NB4 (cell line): ENCODE measurements around the gene DNAJC6.

ENCODE experiments used
- DNase-seq: peaks from one replicate; pipeline ENCODE4 v3.0.0; 2010; ENCODE audit warnings: low read depth
- H3K4me3 ChIP-seq: one replicate; pipeline ENCODE4 v1.5.1; 2011; ENCODE audit warnings: mild to moderate bottlenecking, low read depth, low read length, moderate library complexity
- MYC ChIP-seq: IDR thresholded peaks from 2 replicates; pipeline ENCODE4 v1.6.1; 2011; ENCODE audit warnings: low read depth, low read length
- POLR2A ChIP-seq: IDR thresholded peaks from 2 replicates; pipeline ENCODE4 v1.6.1; 2011; ENCODE audit warnings: mild to moderate bottlenecking; ENCODE audit not compliant: insufficient read length; ENCODE audit errors: extremely low read depth
- TF ChIP-seq, protein P1 (sequence below): IDR thresholded peaks from 2 replicates; pipeline ENCODE4 v1.6.1; 2011; ENCODE audit warnings: low read depth, low read length
- TF ChIP-seq, protein P2 (sequence below): IDR thresholded peaks from one replicate; pipeline ENCODE4 v1.5.1; 2012; ENCODE audit warnings: low read depth, low read length

DNAJC6 gene

DNA sequence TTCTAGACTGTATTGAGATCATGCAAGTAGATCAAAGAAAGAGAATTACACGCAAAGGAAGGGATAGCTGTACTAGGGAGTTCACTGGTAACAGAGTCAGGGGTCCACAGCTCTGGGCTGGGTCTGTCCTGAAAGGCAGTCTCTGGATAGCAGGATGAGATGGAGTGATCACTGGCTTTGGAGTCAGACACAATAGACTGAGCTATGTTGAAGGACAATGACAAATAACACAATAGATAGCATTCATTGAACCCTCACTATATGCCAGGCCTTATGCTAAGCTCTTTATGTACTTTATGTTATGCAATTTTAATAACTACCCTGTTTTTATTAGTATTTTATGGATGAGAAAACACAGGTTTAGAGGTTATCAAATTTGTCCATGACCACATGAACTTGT lies 10.0 kb upstream of the DNAJC6 start:
- DNase-seq, result no peak
- TF ChIP-seq MYC, result no peak
- TF ChIP-seq, protein P1, sequence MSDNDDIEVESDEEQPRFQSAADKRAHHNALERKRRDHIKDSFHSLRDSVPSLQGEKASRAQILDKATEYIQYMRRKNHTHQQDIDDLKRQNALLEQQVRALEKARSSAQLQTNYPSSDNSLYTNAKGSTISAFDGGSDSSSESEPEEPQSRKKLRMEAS, result no peak
- TF ChIP-seq POLR2A, result no peak
- TF ChIP-seq, protein P2, sequence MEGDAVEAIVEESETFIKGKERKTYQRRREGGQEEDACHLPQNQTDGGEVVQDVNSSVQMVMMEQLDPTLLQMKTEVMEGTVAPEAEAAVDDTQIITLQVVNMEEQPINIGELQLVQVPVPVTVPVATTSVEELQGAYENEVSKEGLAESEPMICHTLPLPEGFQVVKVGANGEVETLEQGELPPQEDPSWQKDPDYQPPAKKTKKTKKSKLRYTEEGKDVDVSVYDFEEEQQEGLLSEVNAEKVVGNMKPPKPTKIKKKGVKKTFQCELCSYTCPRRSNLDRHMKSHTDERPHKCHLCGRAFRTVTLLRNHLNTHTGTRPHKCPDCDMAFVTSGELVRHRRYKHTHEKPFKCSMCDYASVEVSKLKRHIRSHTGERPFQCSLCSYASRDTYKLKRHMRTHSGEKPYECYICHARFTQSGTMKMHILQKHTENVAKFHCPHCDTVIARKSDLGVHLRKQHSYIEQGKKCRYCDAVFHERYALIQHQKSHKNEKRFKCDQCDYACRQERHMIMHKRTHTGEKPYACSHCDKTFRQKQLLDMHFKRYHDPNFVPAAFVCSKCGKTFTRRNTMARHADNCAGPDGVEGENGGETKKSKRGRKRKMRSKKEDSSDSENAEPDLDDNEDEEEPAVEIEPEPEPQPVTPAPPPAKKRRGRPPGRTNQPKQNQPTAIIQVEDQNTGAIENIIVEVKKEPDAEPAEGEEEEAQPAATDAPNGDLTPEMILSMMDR, result no peak
- no peak overlapping the region for H3K4me3 ChIP-seq

DNA sequence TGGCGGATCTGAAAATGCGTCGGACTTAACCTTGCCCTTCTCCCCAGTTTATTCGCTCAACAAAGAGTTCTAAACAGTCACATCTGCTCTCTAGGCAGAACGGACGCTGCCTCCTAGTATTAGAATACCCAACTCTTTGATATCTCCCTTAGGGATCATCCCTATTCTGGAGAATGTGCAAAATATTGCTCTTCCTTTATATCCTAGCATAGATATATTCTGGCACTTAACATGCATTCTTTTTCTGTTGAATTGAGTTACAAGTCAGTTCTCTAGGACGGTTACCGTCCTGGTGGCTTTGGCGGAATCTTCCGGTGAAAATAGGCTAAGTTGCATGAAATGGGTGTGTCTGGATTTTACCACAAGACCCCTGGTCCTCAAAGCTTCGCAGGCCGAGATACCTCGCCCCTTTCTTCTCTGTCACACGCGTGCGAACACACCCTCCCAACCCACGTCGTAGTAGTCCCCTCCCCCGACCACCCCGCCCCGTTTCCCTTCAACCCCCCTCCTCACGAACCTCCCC lies 501 bp upstream of the DNAJC6 start:
- no peak overlapping the region for H3K4me3 ChIP-seq
- no peak for TF ChIP-seq POLR2A
- no peak for TF ChIP-seq MYC
- TF ChIP-seq, protein P2, result no peak
- TF ChIP-seq, protein P1, result no peak
- DNase-seq, result no peak

DNA sequence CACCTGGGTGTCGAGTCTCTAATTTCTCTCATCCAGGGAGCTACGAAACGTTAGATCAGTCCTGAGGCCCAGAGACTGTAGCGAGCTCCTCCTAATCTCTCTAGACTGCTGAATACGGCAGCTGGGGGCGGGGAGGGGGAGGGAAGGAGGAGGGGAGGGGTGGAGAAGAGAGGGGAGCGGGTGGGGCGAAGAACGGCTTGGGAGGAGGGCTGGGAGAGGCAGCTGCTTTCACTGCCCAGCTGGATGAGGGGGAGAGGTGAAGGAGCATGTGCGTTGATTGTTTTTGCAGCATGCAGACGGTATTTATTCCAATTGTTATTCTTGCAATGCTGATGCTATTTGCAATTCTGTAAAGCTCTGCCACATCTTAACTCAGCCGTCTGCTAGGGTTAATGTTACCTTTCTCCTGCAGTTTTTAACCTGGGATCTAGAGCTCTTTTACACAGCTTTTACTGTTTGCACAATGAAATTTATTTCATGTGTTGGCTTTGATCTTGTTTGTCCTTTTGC lies 790 bp downstream of the DNAJC6 start:
- TF ChIP-seq, protein P1, result no peak
- no peak for TF ChIP-seq MYC
- no peak for TF ChIP-seq POLR2A
- TF ChIP-seq, protein P2, result no peak
- DNase-seq, result no peak
- no peak overlapping the region for H3K4me3 ChIP-seq

DNA sequence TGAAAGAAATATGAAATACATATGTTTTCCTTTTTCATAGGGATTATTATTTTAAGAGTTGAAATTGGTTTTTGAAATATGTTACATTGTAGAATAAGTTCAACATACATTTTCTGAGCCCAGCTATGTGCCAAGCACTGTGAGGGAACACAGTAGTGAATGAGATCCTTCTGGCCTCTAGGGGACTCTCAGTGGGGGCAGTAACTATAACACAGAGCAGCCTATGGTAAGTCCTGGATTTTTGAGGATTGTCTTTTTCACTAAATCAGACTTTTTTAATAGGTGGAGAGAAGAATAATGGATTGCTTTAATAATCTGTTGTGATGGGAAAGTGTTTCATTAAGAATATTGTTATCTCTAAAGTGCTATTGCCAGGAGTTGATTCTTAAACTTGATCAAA lies 2.4 kb downstream of the DNAJC6 start:
- TF ChIP-seq MYC (no peak), POLR2A (no peak)
- TF ChIP-seq, protein P1, result no peak
- TF ChIP-seq, protein P2, result no peak
- DNase-seq, result no peak
- H3K4me3 ChIP-seq, result no peak overlapping the region

DNA sequence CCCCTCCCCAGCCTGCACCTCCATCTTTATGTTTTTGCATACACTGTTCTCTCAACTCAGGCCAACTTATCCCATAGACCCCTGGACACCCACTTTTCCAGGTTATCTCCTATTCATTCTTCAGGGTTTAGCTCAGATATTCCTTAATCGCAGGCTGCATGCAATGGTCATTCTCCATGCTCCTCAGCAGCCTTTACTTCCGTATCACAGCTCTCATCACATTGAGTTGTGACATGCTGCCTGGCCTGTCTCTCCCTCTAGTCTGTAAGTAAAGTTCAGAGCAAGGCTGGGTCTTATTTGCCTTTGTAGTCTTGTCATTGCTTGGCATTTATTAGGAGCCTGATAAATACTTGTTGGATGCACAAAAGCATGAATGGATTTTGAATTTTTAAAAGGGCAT lies 6.9 kb downstream of the DNAJC6 start:
- no peak overlapping the region for H3K4me3 ChIP-seq
- DNase-seq, result no peak
- TF ChIP-seq, protein P2, result no peak
- no peak for TF ChIP-seq POLR2A
- TF ChIP-seq, protein P1, result no peak
- TF ChIP-seq MYC, result no peak
